ENCODE results near the gene ANXA9. TPM values are rescaled to one million over a fixed set of nuclear protein-coding genes. Genes with fewer than 3 reads are reported as not detected.

The ANXA9 gene
- polyA plus RNA-seq, 1 donor (not counting 4 experiments of a cell fraction or from before 2014, with no cell fraction given): 0.76 TPM

- TF ChIP-seq CTCF (optimal IDR thresholded peaks at IDR 0.05 in 1 of 3, IDR thresholded peaks at IDR 0.05 in 1 of 3, conservative IDR thresholded peaks at IDR 0.05 in 1 of 3; ENCODE audit: extremely low read depth in 1 of 3, insufficient read depth in 2 of 3, low read length in 3 of 3): no peak
- TF ChIP-seq EZH2 (IDR thresholded peaks at IDR 0.05; ENCODE audit: low read length): no peak
- dilution Hi-C loops (cut with MboI; ENCODE audit: extremely low pct_ligation_motif_present, low sequenced_read_pairs): no loop called here
- H3K9me1 ChIP-seq (ENCODE audit: control insufficient read depth, extremely low read depth, insufficient read depth, low read length): no peaks in the 10 kb centered on the region
- DNase-seq (ENCODE audit: low read depth, low spot score) (no peak), FAIRE-seq (no peak)
- H3K9ac ChIP-seq (ENCODE audit: control insufficient read depth, extremely low read depth, insufficient read depth, low read length): no peak overlapping the region
- peaks cover 17% of the 10 kb centered on the region for H3K4me1 ChIP-seq (ENCODE audit: control insufficient read depth, extremely low read depth, insufficient read depth, low read length)
- no peak overlapping the region for H3K4me2 ChIP-seq (ENCODE audit: control insufficient read depth, extremely low read depth, insufficient read depth, low read depth, low read length)
- no peaks in the 10 kb centered on the region for H3K79me2 ChIP-seq (ENCODE audit: control insufficient read depth, insufficient read depth, low read length)
- H2AFZ ChIP-seq (ENCODE audit: control insufficient read depth, low read length): no peak overlapping the region
- H3K9me3 ChIP-seq (ENCODE audit: control insufficient read depth, low read depth, low read length): no peaks in the 10 kb centered on the region
- no peaks in the 10 kb centered on the region for H3K36me3 ChIP-seq (ENCODE audit: control insufficient read depth in 2 of 2, extremely low read depth in 1 of 2, insufficient read depth in 2 of 2, low read length in 2 of 2)
- no peak overlapping the region for H3K27ac ChIP-seq (ENCODE audit: control insufficient read depth, insufficient read depth, low read length)
- no peaks in the 10 kb centered on the region for H4K20me1 ChIP-seq (ENCODE audit: control insufficient read depth, extremely low read depth, insufficient read depth, low read length)
- no peaks in the 10 kb centered on the region for H3K27me3 ChIP-seq (ENCODE audit: control insufficient read depth, extremely low read depth, insufficient read depth, low read length)
- H3K4me3 ChIP-seq (ENCODE audit: control insufficient read depth in 2 of 3, extremely low read depth in 1 of 3, insufficient read depth in 2 of 3, low read depth in 1 of 3, low read length in 3 of 3): no peak overlapping the region
Observed at GRCh38 chr1:150985179-150985825, 3.2 kb downstream of the ANXA9 start.

GRCh38 chr1:150987924-150988323, 5.8 kb downstream of the ANXA9 start:
- Histone ChIP-seq H3K4me3 (ENCODE audit: control insufficient read depth in 2 of 3, extremely low read depth in 1 of 3, insufficient read depth in 2 of 3, low read depth in 1 of 3, low read length in 3 of 3) (no peak overlapping the region), H3K79me2 (ENCODE audit: control insufficient read depth, insufficient read depth, low read length) (no peaks in the 10 kb centered on the region), H3K27me3 (ENCODE audit: control insufficient read depth, extremely low read depth, insufficient read depth, low read length) (no peaks in the 10 kb centered on the region), H3K9me1 (ENCODE audit: control insufficient read depth, extremely low read depth, insufficient read depth, low read length) (no peaks in the 10 kb centered on the region), H3K27ac (ENCODE audit: control insufficient read depth, insufficient read depth, low read length) (no peak overlapping the region), H3K4me1 (ENCODE audit: control insufficient read depth, extremely low read depth, insufficient read depth, low read length) (no peaks in the 10 kb centered on the region), H2AFZ (ENCODE audit: control insufficient read depth, low read length) (no peak overlapping the region), H4K20me1 (ENCODE audit: control insufficient read depth, extremely low read depth, insufficient read depth, low read length) (no peaks in the 10 kb centered on the region), H3K9ac (ENCODE audit: control insufficient read depth, extremely low read depth, insufficient read depth, low read length) (no peak overlapping the region), H3K9me3 (ENCODE audit: control insufficient read depth, low read depth, low read length) (no peaks in the 10 kb centered on the region), H3K36me3 (ENCODE audit: control insufficient read depth in 2 of 2, extremely low read depth in 1 of 2, insufficient read depth in 2 of 2, low read length in 2 of 2) (no peaks in the 10 kb centered on the region), H3K4me2 (ENCODE audit: control insufficient read depth, extremely low read depth, insufficient read depth, low read depth, low read length) (no peak overlapping the region)
- dilution Hi-C loops (cut with MboI; ENCODE audit: extremely low pct_ligation_motif_present, low sequenced_read_pairs): no loop called here
- FAIRE-seq (no peak), DNase-seq (ENCODE audit: low read depth, low spot score) (no peak)
- no peak for TF ChIP-seq CTCF (optimal IDR thresholded peaks at IDR 0.05 in 1 of 3, IDR thresholded peaks at IDR 0.05 in 1 of 3, conservative IDR thresholded peaks at IDR 0.05 in 1 of 3; ENCODE audit: extremely low read depth in 1 of 3, insufficient read depth in 2 of 3, low read length in 3 of 3)
- no peak for TF ChIP-seq EZH2 (IDR thresholded peaks at IDR 0.05; ENCODE audit: low read length)

All from keratinocyte (primary cell).